ENCODE measurements around the gene KCNK3.

KCNK3 gene

GRCh38 chr2:26692897-26693849 lies 651 bp downstream of the KCNK3 start:
- DNase-seq, result no peak

GRCh38 chr2:26694001-26694400 lies 1.5 kb downstream of the KCNK3 start:
- no peak for DNase-seq

- DNase-seq, result no peak
Observed at GRCh38 chr2:26696351-26696816, 3.9 kb downstream of the KCNK3 start.

GRCh38 chr2:26697425-26697824 lies 4.9 kb downstream of the KCNK3 start:
- no peak for DNase-seq

GRCh38 chr2:26699295-26699694 lies 6.8 kb downstream of the KCNK3 start:
- no peak for DNase-seq

- DNase-seq, result no peak
Observed at GRCh38 chr2:26700078-26700477, 7.6 kb downstream of the KCNK3 start.

- no peak for DNase-seq
Observed at GRCh38 chr2:26701596-26701995, 9.1 kb downstream of the KCNK3 start.

GRCh38 chr2:26702025-26702424 lies 9.5 kb downstream of the KCNK3 start:
- no peak for DNase-seq

- no peak for DNase-seq
Observed at GRCh38 chr2:26704441-26704977, 12.0 kb downstream of the KCNK3 start.

- no peak for DNase-seq
Observed at GRCh38 chr2:26705126-26705525, 12.6 kb downstream of the KCNK3 start.

- no peak for DNase-seq
Observed at GRCh38 chr2:26706093-26706492, 13.6 kb downstream of the KCNK3 start.

GRCh38 chr2:26706616-26707473 lies 14.3 kb downstream of the KCNK3 start:
- DNase-seq, result no peak

- DNase-seq, result no peak
Observed at GRCh38 chr2:26707747-26708146, 15.2 kb downstream of the KCNK3 start.

- DNase-seq, result no peak
Observed at GRCh38 chr2:26708457-26708856, 15.9 kb downstream of the KCNK3 start.

GRCh38 chr2:26709323-26710110 lies 17.0 kb downstream of the KCNK3 start:
- no peak for DNase-seq

GRCh38 chr2:26710145-26710544 lies 17.6 kb downstream of the KCNK3 start:
- DNase-seq, result no peak

- DNase-seq, result no peak
Observed at GRCh38 chr2:26710743-26711456, 18.4 kb downstream of the KCNK3 start.

GRCh38 chr2:26711457-26712161 lies 19.1 kb downstream of the KCNK3 start:
- DNase-seq, result no peak

- DNase-seq, result no peak
Observed at GRCh38 chr2:26712486-26713465, 20.3 kb downstream of the KCNK3 start.
